Stimulated activated memory B cell treated with anti-CD40 and anti-IgM and Interleukin-4, amounts not matched to agents 10 μg/mL and 1 μg/mL and 100 μg/mL, for 72 hours (primary cell): Measurements from ENCODE around the gene USP53.
"Not testable (repeated sequence)": the region's sequence is repeated elsewhere in the genome, so short reads cannot be mapped to it uniquely, and the experiment has no call there.

Experiments
- ATAC-seq: fragments of 150-1000 bp; cut with Tn5 transposase; 2 replicates; pipeline ENCODE4 v1.10.0; 2021
- H3K27ac Mint-ChIP-seq: one replicate; pipeline ENCODE4 v1.8.0; 2022; ENCODE audit warnings: mild to moderate bottlenecking, mixed read lengths
- H3K27me3 Mint-ChIP-seq: one replicate; pipeline ENCODE4 v1.8.0; 2022; ENCODE audit warnings: mixed read lengths
- H3K36me3 Mint-ChIP-seq: one replicate; pipeline ENCODE4 v1.8.0; 2022; ENCODE audit warnings: mixed read lengths
- H3K4me1 Mint-ChIP-seq: one replicate; pipeline ENCODE4 v1.8.0; 2022; ENCODE audit warnings: mixed read lengths
- H3K4me3 Mint-ChIP-seq: one replicate; pipeline ENCODE4 v1.8.0; 2022; ENCODE audit warnings: mild to moderate bottlenecking, moderate library complexity, mixed read lengths
- H3K9me3 Mint-ChIP-seq: one replicate; pipeline ENCODE4 v1.8.0; 2022; ENCODE audit warnings: mixed read lengths

Gene USP53

GRCh38 chr4:119279541-119279940, 67.0 kb downstream of the USP53 start:
- H3K27me3 Mint-ChIP-seq, H3K27ac Mint-ChIP-seq, H3K4me3 Mint-ChIP-seq, H3K9me3 Mint-ChIP-seq, H3K4me1 Mint-ChIP-seq, ATAC-seq: not testable (repeated sequence)
- H3K36me3 Mint-ChIP-seq, result peaks cover 11% of the 10 kb centered on the region

GRCh38 chr4:119279945-119280344, 67.4 kb downstream of the USP53 start:
- not testable (repeated sequence) for ATAC-seq, H3K4me1 Mint-ChIP-seq, H3K27me3 Mint-ChIP-seq, H3K9me3 Mint-ChIP-seq, H3K27ac Mint-ChIP-seq, H3K4me3 Mint-ChIP-seq
- peaks cover 11% of the 10 kb centered on the region for H3K36me3 Mint-ChIP-seq

- Mint-ChIP-seq H3K36me3 (peaks cover 11% of the 10 kb centered on the region), H3K27ac (no peak overlapping the region), H3K9me3 (no peaks in the 10 kb centered on the region), H3K4me1 (peaks cover 7% of the 10 kb centered on the region), H3K27me3 (no peaks in the 10 kb centered on the region), H3K4me3 (no peak overlapping the region)
- no peak for ATAC-seq
Observed at GRCh38 chr4:119281393-119281792, 68.9 kb downstream of the USP53 start.

- H3K4me3 Mint-ChIP-seq, result peak overlapping the region; percentile 14
- peaks cover 7% of the 10 kb centered on the region for H3K4me1 Mint-ChIP-seq
- no peaks in the 10 kb centered on the region for H3K27me3 Mint-ChIP-seq
- peak overlapping the region; percentile 15 for H3K27ac Mint-ChIP-seq
- peaks cover 7% of the 10 kb centered on the region for H3K36me3 Mint-ChIP-seq
- no peak for ATAC-seq
- H3K9me3 Mint-ChIP-seq, result no peaks in the 10 kb centered on the region
Observed at GRCh38 chr4:119284876-119285780, 72.6 kb downstream of the USP53 start.

GRCh38 chr4:119286377-119287002, 74.0 kb downstream of the USP53 start:
- Mint-ChIP-seq H3K4me3 (no peak overlapping the region), H3K4me1 (peaks cover 7% of the 10 kb centered on the region), H3K27ac (no peak overlapping the region), H3K9me3 (no peaks in the 10 kb centered on the region), H3K36me3 (no peaks in the 10 kb centered on the region), H3K27me3 (no peaks in the 10 kb centered on the region)
- no peak for ATAC-seq

- H3K36me3 Mint-ChIP-seq, result no peaks in the 10 kb centered on the region
- H3K4me3 Mint-ChIP-seq, result no peak overlapping the region
- H3K4me1 Mint-ChIP-seq, result peaks cover 7% of the 10 kb centered on the region
- no peaks in the 10 kb centered on the region for H3K9me3 Mint-ChIP-seq
- no peak for ATAC-seq
- H3K27ac Mint-ChIP-seq, result no peak overlapping the region
- no peaks in the 10 kb centered on the region for H3K27me3 Mint-ChIP-seq
Observed at GRCh38 chr4:119289313-119289712, 76.8 kb downstream of the USP53 start.

GRCh38 chr4:119290598-119290997, 78.1 kb downstream of the USP53 start:
- Mint-ChIP-seq H3K27me3 (no peaks in the 10 kb centered on the region), H3K36me3 (no peaks in the 10 kb centered on the region), H3K27ac (no peak overlapping the region), H3K4me3 (no peak overlapping the region), H3K4me1 (no peaks in the 10 kb centered on the region), H3K9me3 (no peaks in the 10 kb centered on the region)
- no peak for ATAC-seq

GRCh38 chr4:119296356-119296755, 83.8 kb downstream of the USP53 start:
- Mint-ChIP-seq H3K27ac (no peak overlapping the region), H3K36me3 (peaks cover 20% of the 10 kb centered on the region), H3K27me3 (no peaks in the 10 kb centered on the region), H3K4me3 (no peak overlapping the region), H3K4me1 (peaks cover 25% of the 10 kb centered on the region), H3K9me3 (no peaks in the 10 kb centered on the region)
- ATAC-seq, result no peak

GRCh38 chr4:119297795-119298194, 85.3 kb downstream of the USP53 start:
- Mint-ChIP-seq H3K4me3 (no peak overlapping the region), H3K4me1 (peaks cover 25% of the 10 kb centered on the region), H3K27me3 (no peaks in the 10 kb centered on the region), H3K9me3 (no peaks in the 10 kb centered on the region), H3K27ac (no peak overlapping the region), H3K36me3 (peaks cover 20% of the 10 kb centered on the region)
- no peak for ATAC-seq

- peak overlapping the region; percentile 97 for H3K27ac Mint-ChIP-seq
- H3K27me3 Mint-ChIP-seq, result no peaks in the 10 kb centered on the region
- peak overlapping the region; percentile 93 for H3K4me3 Mint-ChIP-seq
- peaks cover 25% of the 10 kb centered on the region for H3K4me1 Mint-ChIP-seq
- no peaks in the 10 kb centered on the region for H3K9me3 Mint-ChIP-seq
- ATAC-seq, result no peak
- peaks cover 20% of the 10 kb centered on the region for H3K36me3 Mint-ChIP-seq
Observed at GRCh38 chr4:119299260-119299671, 86.8 kb downstream of the USP53 start.

- peak; percentile 35 for ATAC-seq
- Mint-ChIP-seq H3K9me3 (no peaks in the 10 kb centered on the region), H3K27ac (peak overlapping the region; percentile 97), H3K27me3 (no peaks in the 10 kb centered on the region), H3K36me3 (peaks cover 20% of the 10 kb centered on the region), H3K4me1 (peaks cover 25% of the 10 kb centered on the region), H3K4me3 (peak overlapping the region; percentile 93)
Observed at GRCh38 chr4:119299741-119300100, 87.2 kb downstream of the USP53 start.

GRCh38 chr4:119300101-119300978, 87.8 kb downstream of the USP53 start:
- H3K27me3 Mint-ChIP-seq, result no peaks in the 10 kb centered on the region
- peaks cover 25% of the 10 kb centered on the region for H3K4me1 Mint-ChIP-seq
- peaks cover 20% of the 10 kb centered on the region for H3K36me3 Mint-ChIP-seq
- H3K9me3 Mint-ChIP-seq, result no peaks in the 10 kb centered on the region
- H3K27ac Mint-ChIP-seq, result peak overlapping the region; percentile 97
- peak; percentile 99 for ATAC-seq
- H3K4me3 Mint-ChIP-seq, result peak overlapping the region; percentile 93

- H3K4me3 Mint-ChIP-seq, result no peak overlapping the region
- peaks cover 20% of the 10 kb centered on the region for H3K4me1 Mint-ChIP-seq
- peak overlapping the region; percentile 97 for H3K27ac Mint-ChIP-seq
- no peaks in the 10 kb centered on the region for H3K9me3 Mint-ChIP-seq
- no peaks in the 10 kb centered on the region for H3K27me3 Mint-ChIP-seq
- peaks cover 7% of the 10 kb centered on the region for H3K36me3 Mint-ChIP-seq
- ATAC-seq, result no peak
Observed at GRCh38 chr4:119302073-119302832, 89.7 kb downstream of the USP53 start.

GRCh38 chr4:119303587-119304305, 91.2 kb downstream of the USP53 start:
- peaks cover 10% of the 10 kb centered on the region for H3K4me1 Mint-ChIP-seq
- no peak overlapping the region for H3K4me3 Mint-ChIP-seq
- ATAC-seq, result no peak
- H3K36me3 Mint-ChIP-seq, result no peaks in the 10 kb centered on the region
- H3K27me3 Mint-ChIP-seq, result no peaks in the 10 kb centered on the region
- no peak overlapping the region for H3K27ac Mint-ChIP-seq
- no peaks in the 10 kb centered on the region for H3K9me3 Mint-ChIP-seq
